Osteoblast (primary cell): ENCODE data around the gene DLD. TPM values are rescaled to one million over a fixed set of nuclear protein-coding genes. Genes with fewer than 3 reads are reported as not detected.

Experiments
- DNase-seq: peaks from one replicate; pipeline ENCODE4 v3.0.0; 2011; ENCODE audit warnings: low spot score, mixed read lengths; ENCODE audit not compliant: insufficient read length; ENCODE audit errors: missing footprints
- H2AFZ ChIP-seq: 2 replicates; pipeline ENCODE4 v1.6.0; 2011; ENCODE audit warnings: mild to moderate bottlenecking, low read length
- H3K27ac ChIP-seq: 2 replicates; pipeline ENCODE4 v1.5.1; 2011; ENCODE audit warnings: mild to moderate bottlenecking, low read depth, low read length, moderate library complexity
- H3K27me3 ChIP-seq: 2 replicates; pipeline ENCODE4 v1.6.0; 2012; ENCODE audit warnings: mild to moderate bottlenecking, control low read depth, inconsistent platforms, low read length, moderate library complexity; ENCODE audit not compliant: insufficient read depth
- H3K36me3 ChIP-seq: 2 replicates; pipeline ENCODE4 v1.5.1; 2011; ENCODE audit warnings: mild to moderate bottlenecking, low read length, control low read depth, moderate library complexity; ENCODE audit not compliant: insufficient read depth
- H3K4me1 ChIP-seq: 2 replicates; pipeline ENCODE4 v1.5.1; 2011; ENCODE audit warnings: mild to moderate bottlenecking, low read length, control low read depth, moderate library complexity; ENCODE audit not compliant: insufficient read depth
- H3K4me2 ChIP-seq: 2 replicates; pipeline ENCODE4 v1.6.0; 2011; ENCODE audit warnings: mild to moderate bottlenecking, low read length; ENCODE audit not compliant: insufficient read depth
- H3K4me3 ChIP-seq: fragments of 200-600 bp; sonication (generic); 3 replicates; pipeline ENCODE4 v1.5.1; 2012; ENCODE audit warnings: mild to moderate bottlenecking, low read length, inconsistent platforms; ENCODE audit not compliant: insufficient read depth
- H3K79me2 ChIP-seq: 2 replicates; pipeline ENCODE4 v1.6.0; 2012; ENCODE audit warnings: mild to moderate bottlenecking, low read length, control low read depth, inconsistent platforms; ENCODE audit not compliant: insufficient read depth
- H3K9me3 ChIP-seq: 2 replicates; pipeline ENCODE4 v1.5.1; 2011; ENCODE audit warnings: low read depth, low read length, control low read depth
- H4K20me1 ChIP-seq: 2 replicates; pipeline ENCODE4 v1.6.0; 2012; ENCODE audit warnings: mild to moderate bottlenecking, low read length, control low read depth; ENCODE audit not compliant: insufficient read depth
- CTCF ChIP-seq: IDR thresholded peaks from 2 replicates; pipeline ENCODE4 v1.5.1; 2011; ENCODE audit warnings: mild to moderate bottlenecking, low read depth, low read length, moderate library complexity; ENCODE audit errors: extremely low read depth
- total RNA-seq: library from RNA; depleted of rRNA; stranded (reverse); fragments of >200 nt; gene quantifications from 2 replicates; pipeline ENCODE4 v1.2.3, GENCODE V29; 2012

Gene DLD
- total RNA-seq, 1 donor: 53.6 TPM

GRCh38 chr7:107922886-107923285 is 31.9 kb downstream of the DLD start:
- no peaks in the 10 kb centered on the region for H4K20me1 ChIP-seq
- H3K27me3 ChIP-seq: no peaks in the 10 kb centered on the region
- H3K9me3 ChIP-seq: no peaks in the 10 kb centered on the region
- peaks cover 8% of the 10 kb centered on the region for H3K4me1 ChIP-seq
- no peak overlapping the region for H3K4me3 ChIP-seq
- peaks cover 70% of the 10 kb centered on the region for H3K36me3 ChIP-seq
- no peak overlapping the region for H2AFZ ChIP-seq
- H3K79me2 ChIP-seq: no peaks in the 10 kb centered on the region
- DNase-seq: no peak
- TF ChIP-seq CTCF: no peak
- no peak overlapping the region for H3K27ac ChIP-seq
- H3K4me2 ChIP-seq: no peak overlapping the region

GRCh38 chr7:107924841-107925504 is 34.0 kb downstream of the DLD start:
- Histone ChIP-seq H4K20me1 (no peaks in the 10 kb centered on the region), H2AFZ (no peak overlapping the region), H3K4me1 (peaks cover 8% of the 10 kb centered on the region), H3K79me2 (no peaks in the 10 kb centered on the region), H3K36me3 (peaks cover 73% of the 10 kb centered on the region), H3K27ac (no peak overlapping the region), H3K4me3 (no peak overlapping the region), H3K9me3 (no peaks in the 10 kb centered on the region), H3K4me2 (no peak overlapping the region), H3K27me3 (no peaks in the 10 kb centered on the region)
- no peak for TF ChIP-seq CTCF
- no peak for DNase-seq

GRCh38 chr7:107926481-107926880 is 35.5 kb downstream of the DLD start:
- H3K4me3 ChIP-seq: no peak overlapping the region
- H3K9me3 ChIP-seq: no peaks in the 10 kb centered on the region
- H3K36me3 ChIP-seq: peaks cover 88% of the 10 kb centered on the region
- DNase-seq: no peak
- H3K4me1 ChIP-seq: no peaks in the 10 kb centered on the region
- no peaks in the 10 kb centered on the region for H3K79me2 ChIP-seq
- no peaks in the 10 kb centered on the region for H4K20me1 ChIP-seq
- H3K4me2 ChIP-seq: no peak overlapping the region
- TF ChIP-seq CTCF: no peak
- no peak overlapping the region for H3K27ac ChIP-seq
- H2AFZ ChIP-seq: no peak overlapping the region
- H3K27me3 ChIP-seq: no peaks in the 10 kb centered on the region

GRCh38 chr7:107931740-107932515 is 40.9 kb downstream of the DLD start:
- H3K4me3 ChIP-seq: no peak overlapping the region
- no peak for TF ChIP-seq CTCF
- H3K36me3 ChIP-seq: peaks cover 91% of the 10 kb centered on the region
- H3K4me1 ChIP-seq: peaks cover 33% of the 10 kb centered on the region
- no peak for DNase-seq
- H3K27ac ChIP-seq: no peak overlapping the region
- H3K4me2 ChIP-seq: no peak overlapping the region
- no peak overlapping the region for H2AFZ ChIP-seq
- H3K27me3 ChIP-seq: no peaks in the 10 kb centered on the region
- no peaks in the 10 kb centered on the region for H4K20me1 ChIP-seq
- peaks cover 12% of the 10 kb centered on the region for H3K79me2 ChIP-seq
- no peaks in the 10 kb centered on the region for H3K9me3 ChIP-seq
